ENCODE data around the gene KCNB1.

KCNB1 gene

GRCh38 chr20:49405696-49406095, 76.8 kb downstream of the KCNB1 start:
- DNase-seq: no peak

GRCh38 chr20:49405062-49405683, 77.3 kb downstream of the KCNB1 start:
- no peak for DNase-seq

DNA sequence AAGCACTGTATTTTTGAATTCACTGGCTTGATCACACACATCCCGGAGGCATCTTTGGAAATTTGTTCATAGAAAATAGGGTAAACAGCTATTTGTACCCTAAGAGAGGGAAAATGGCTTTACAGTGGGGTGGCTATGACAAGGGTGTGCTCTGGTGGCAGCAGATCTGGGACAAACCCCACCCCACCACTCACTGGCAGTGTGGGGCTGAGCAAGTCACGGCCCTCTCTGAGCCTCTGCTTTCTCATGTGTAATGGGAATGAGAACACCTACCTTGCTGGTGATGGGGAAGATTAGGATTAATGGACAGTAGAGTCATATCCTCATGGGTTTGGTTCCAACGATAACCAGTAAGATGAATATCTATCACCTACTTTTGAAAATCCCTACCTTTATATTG, 78.0 kb downstream of the KCNB1 start:
- DNase-seq: no peak

- DNase-seq: no peak
Measured at GRCh38 chr20:49403911-49404310, 78.6 kb downstream of the KCNB1 start.

DNA sequence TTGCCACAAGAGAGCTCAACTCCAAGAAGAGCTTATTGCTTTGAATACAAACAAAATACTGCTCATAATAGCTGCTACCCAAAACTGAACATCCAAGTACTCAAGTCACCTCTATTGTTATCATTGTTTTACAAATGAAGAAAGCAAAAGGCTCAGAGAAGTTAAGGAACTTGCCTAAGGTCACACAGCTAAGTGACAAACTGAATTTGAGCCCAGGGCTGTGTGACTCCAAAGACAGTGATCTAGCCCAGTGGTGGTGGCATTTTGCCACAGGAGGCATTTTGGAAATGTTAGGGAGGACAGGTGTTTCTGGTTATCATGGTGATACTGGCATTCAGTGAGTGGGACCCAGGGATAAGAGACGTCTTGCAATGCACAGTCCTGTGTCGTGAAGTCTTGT, 79.5 kb downstream of the KCNB1 start:
- DNase-seq: no peak

GRCh38 chr20:49400904-49401303, 81.6 kb downstream of the KCNB1 start:
- no peak for DNase-seq

DNA sequence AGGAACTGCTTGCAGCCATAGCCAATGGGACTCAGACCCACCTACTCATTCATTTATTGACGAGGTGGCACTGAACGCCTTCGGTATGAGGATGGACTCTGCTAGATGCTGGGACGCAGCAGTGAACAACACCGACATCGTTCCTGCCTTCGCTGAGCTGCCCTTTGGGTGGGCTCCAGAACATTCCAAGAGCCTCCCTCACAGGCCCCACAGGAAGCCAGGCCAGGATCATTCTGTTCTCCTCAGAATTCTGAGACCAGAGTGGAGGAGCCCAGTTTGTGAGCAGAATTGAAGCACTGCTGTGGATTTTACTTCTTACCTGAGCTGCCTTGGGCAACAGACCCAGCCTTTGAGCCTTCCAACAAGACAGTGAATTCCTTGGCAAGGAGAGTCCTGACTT, 82.1 kb downstream of the KCNB1 start:
- no peak for DNase-seq

GRCh38 chr20:49399329-49399728, 83.1 kb downstream of the KCNB1 start:
- DNase-seq: no peak

DNA sequence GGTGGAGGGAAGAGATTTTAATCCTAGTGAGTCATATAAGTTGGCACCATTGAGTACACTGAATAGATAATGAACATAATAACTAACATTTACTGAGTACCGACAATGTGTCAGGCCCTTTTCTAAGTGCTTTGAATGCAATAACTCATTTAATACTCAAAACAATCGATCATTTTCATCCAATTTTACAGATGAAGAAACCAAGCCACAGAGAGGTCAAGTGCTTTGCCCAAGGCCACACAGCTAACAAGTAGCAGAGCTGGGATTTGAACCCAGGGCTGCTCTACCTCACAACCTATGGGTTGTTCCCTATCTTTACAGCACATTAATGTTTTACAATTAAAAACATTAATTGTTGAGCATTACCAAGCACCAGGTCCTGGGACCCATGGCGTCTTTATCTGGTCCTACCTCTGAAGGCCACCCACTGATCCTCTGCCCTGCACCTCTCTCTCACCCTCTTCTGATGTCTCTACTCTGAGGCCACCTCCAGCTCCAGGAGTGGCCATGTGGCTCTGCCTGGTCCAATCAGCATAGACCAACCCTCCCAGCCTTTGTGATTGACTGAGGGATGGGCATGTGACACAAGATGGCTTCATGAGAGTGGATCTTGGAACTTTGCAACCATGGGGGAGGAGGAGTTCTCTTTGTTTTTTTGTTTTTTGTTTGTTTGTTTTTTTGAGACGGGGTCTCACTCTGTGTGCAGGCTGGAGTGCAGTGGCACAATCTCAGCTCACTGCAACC, 83.9 kb downstream of the KCNB1 start:
- DNase-seq: no peak

DNA sequence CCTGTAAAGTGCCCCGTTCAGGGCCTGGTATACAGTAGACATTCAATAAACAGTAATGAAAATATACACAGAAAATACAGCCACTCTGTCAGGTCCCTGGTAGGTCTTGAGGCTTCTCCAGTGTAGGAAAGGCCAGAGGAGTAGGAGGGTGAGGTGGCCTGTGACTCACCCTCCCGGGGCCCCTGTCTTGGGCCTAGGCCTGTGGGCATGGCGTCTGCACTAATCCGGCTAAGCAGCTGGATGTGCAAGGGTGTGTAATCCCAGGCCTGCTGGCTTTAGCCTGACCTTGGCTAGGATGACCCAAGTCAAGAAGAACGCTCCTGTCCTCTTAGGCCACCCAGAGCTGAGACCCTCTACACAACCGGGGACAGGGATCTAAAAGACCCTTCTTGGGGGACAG, 84.9 kb downstream of the KCNB1 start:
- no peak for DNase-seq

GRCh38 chr20:49396230-49396629, 86.2 kb downstream of the KCNB1 start:
- no peak for DNase-seq

GRCh38 chr20:49395659-49396058, 86.8 kb downstream of the KCNB1 start:
- DNase-seq: no peak

DNA sequence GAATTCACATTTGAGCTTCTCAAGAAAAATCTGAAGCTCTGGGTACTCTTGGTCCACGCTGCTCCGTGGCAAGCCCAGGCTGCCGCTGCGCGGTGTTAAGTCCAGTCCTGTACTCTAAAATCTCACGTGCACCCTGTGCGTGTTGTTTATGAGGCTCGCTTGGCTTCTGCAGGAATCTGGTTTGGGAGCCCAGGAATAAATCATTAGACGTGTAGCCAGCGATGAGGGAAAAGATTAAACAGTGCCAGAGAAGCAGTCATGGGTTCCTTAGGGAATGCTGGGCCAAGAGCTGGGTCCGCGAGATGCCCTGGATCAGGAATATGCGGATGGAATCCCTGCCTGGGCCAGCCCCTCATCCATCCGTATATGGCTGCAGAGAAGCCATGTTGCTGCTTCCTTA, 87.3 kb downstream of the KCNB1 start:
- DNase-seq: no peak

DNA sequence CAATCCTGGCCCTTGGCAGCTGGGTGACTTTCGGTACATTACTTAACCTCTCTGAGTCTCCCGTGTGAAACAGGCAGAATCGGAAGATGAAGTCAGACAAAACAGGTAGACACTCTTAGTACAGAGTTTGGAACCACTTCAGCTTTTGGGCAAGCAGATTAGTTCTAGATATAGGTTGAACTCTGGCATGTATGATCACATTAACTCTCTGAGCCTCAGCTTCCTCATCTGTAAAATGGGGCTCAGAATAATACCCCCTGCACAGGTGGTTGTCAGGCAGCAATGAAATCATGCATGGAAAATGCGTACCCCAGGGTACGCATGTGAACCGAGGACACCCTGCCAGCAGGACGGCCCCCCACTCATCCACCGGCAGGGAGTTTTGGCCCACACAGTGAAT, 87.7 kb downstream of the KCNB1 start:
- DNase-seq: no peak

DNA sequence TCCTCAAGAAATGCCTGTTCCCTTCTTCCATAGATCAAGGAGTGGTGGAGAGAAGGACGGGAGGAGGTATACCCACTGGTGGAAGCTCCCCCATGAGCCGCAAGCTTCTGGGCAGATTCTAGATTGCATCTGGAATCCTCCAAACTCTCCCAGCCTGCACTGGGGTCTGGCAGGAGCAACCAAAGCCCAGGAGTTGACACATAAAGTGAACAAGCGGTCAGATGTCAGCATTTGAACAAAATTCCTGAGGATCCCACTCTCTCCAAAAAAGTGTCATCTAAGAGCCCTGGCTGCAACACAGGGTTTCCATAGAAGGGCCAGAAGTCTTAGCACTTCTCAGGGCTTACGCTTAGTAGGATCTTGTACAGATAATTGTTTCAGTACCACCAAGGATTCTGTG, 88.2 kb downstream of the KCNB1 start:
- no peak for DNase-seq

DNA sequence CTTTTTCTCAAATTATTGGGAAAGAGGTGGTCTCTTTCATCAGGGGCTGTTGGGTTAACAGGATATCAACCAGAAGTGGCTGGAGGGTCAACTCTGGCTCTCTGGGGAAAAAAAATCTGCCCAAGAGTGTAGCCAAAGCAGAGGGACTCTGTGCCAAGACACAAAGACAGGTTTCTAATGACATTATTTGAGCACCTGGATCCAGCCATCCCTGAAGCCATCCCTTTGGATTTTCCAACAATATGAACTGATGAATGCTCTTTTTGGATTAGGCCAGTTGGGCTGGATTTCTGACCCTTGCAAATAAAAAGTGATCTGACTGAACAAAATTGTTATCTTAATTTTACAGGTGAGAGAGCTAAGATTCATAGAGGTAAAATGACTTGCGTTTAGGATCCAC, 88.7 kb downstream of the KCNB1 start:
- no peak for DNase-seq

DNA sequence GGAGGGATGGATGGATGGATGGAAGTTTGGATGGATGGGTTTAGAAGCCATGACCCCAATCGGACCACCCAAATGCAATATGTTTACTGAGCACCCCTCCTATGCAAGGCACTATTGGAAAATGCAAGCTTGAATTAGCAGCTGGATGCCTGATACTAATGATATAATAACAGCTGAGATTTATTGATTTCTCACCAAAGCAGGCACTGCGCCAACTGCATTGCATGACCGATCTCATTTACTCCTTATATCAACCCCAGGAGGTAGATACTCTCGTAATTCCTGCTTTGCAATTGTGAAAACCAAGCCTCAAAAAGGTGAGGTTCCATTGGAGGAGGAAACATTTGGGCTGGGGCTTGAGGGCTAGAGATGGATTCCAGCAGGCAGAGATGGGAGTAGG, 89.7 kb downstream of the KCNB1 start:
- no peak for DNase-seq

DNA sequence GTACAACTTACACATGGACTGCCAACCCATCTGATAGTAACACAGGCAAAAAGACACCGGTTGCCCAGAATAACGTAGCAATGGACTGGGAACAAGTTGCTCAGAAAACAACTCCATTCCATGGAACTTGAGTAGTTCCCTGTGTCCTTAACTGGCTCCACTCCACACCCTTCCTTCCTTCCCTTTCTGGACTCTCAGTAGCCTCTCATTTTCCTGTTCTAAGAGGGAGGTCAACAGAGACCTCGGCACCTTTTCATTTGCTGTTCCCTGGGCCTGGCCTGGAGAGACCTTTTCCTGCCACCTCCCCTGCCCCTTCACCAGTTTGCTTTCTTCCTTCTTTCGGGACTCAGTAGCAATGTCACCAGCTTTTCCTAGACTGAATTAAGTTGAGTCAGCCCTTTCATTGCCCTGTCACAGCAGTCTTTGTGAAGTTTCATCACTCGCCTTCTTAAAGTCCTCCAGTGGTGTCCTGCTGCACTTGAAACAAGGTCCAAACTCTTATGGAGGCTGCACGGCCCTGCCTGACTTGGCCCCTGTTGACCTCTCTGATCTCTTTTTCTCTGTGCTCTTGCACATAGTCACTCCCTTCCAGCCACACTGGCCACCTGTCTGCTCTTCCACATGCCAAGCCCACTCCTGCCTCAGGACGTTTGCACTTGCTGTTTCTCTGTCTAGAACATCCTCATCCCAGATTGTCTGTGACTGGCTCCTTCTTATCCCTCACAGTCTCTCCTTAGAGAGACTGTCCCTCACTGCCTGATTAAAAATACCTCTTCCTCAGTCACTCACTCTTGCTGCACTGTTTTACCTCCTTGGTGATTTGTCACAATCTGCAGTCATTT, 90.8 kb downstream of the KCNB1 start:
- DNase-seq: no peak

DNA sequence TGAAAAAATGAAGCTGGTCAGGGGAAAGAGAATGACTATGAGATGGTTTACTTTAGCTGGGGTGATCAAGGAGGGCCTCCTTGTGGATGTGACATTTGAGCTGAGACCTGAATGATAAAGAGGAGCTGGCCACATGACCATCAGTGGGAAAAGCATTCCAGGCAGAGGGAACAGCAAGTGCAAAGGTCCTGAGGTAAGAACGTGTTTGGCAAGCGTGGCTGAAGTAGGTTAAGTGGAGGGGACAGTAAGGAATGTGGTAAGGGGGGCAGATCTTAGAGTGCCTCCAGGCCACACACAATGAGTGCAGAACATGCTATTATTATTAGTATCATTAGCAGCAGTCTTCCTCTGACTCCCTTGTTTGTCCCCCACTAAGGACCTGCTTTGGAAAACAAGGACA, 92.6 kb downstream of the KCNB1 start:
- no peak for DNase-seq

GRCh38 chr20:49388744-49389143, 93.7 kb downstream of the KCNB1 start:
- no peak for DNase-seq

- no peak for DNase-seq
Measured at GRCh38 chr20:49387581-49387939, 94.9 kb downstream of the KCNB1 start.

DNA sequence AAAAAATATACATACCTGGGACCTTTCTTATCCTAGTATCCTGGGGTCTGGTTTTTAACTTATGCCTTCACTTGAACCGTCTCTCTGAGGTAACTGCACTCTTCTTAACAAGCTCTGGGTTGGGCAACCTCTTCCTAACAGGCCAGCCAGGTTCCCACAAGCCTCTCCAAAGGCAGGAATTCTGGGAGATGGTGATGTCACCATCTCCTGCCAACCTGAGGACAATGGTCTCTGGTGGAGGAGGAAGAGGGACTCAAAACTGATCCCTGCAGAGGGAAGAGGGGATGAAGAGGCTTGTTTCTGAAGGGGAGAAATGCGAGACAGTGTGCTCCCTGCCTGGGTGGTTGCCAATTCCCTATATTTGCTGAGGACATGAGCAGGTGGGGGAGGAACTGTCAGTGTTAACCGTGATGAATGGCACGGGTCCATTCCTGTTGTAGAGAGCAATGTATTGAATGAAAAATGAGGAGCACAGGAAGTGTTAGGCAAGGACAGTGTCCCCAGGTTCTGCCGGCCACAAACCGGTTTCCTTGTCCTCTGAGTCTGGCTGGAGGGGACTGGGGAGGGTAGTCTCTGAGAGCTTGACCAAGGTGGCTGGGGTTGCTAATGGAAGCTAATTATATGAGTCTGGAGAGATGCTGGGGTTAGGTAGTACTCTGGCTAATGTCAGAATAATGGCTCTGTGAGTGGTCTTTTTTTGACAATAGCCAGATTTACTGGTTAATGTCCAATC, 95.5 kb downstream of the KCNB1 start:
- no peak for DNase-seq

DNA sequence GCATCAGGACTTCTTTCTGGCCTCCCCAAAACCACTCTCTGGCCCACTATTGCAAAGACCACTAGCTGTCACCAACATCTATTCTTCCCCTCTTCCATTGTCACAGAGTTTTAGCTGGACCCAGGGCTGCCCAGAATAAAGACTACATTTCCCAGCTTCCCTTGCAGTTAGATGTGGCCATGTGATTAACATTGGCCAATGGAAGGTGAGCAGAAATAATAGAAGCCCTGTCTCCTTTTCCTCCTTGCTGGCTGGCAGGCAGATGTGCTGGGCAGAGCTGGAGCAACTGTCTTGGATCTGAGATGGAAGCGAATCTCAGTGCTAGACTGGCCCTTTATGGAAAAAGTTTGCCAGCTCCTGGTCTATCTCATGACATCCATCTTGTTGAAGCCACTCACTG, 97.0 kb downstream of the KCNB1 start:
- DNase-seq: peak; percentile 47 to 65

All from Kasumi-1 (cell line).